Measurements from ENCODE around the gene TMEM132D.
"Not testable (repeated sequence)": the region's sequence is repeated elsewhere in the genome, so short reads cannot be mapped to it uniquely, and the experiment has no call there.

TMEM132D gene

GRCh38 chr12:129202109-129202814 is 701.6 kb downstream of the TMEM132D start:
- Histone ChIP-seq H3K27me3 (ENCODE audit: control insufficient read depth, insufficient read depth, low read length) (no peaks in the 10 kb centered on the region), H3K4me3 (ENCODE audit: low read depth, low read length) (no peak overlapping the region)

GRCh38 chr12:129201029-129201428 is 702.8 kb downstream of the TMEM132D start:
- Histone ChIP-seq H3K4me1 (ENCODE audit: control insufficient read depth, insufficient read depth, low read length) (peaks cover 2% of the 10 kb centered on the region), H3K27me3 (ENCODE audit: control insufficient read depth, insufficient read depth, low read length) (no peaks in the 10 kb centered on the region), H3K9me3 (ENCODE audit: control insufficient read depth, insufficient read depth, low read length) (no peaks in the 10 kb centered on the region), H3K9ac (ENCODE audit: low read depth, low read length) (no peak overlapping the region), H3K4me3 (ENCODE audit: low read depth, low read length) (no peak overlapping the region), H3K36me3 (ENCODE audit: control insufficient read depth, insufficient read depth, low read length) (no peaks in the 10 kb centered on the region)

More at GRCh38 chr12:129202109-129202814, 701.6 kb downstream of the TMEM132D start:
- H3K9me3 ChIP-seq (ENCODE audit: control insufficient read depth, insufficient read depth, low read length): no peaks in the 10 kb centered on the region
- H3K9ac ChIP-seq (ENCODE audit: low read depth, low read length): no peak overlapping the region
- H3K4me1 ChIP-seq (ENCODE audit: control insufficient read depth, insufficient read depth, low read length): peaks cover 2% of the 10 kb centered on the region
- H3K36me3 ChIP-seq (ENCODE audit: control insufficient read depth, insufficient read depth, low read length): no peaks in the 10 kb centered on the region

DNA sequence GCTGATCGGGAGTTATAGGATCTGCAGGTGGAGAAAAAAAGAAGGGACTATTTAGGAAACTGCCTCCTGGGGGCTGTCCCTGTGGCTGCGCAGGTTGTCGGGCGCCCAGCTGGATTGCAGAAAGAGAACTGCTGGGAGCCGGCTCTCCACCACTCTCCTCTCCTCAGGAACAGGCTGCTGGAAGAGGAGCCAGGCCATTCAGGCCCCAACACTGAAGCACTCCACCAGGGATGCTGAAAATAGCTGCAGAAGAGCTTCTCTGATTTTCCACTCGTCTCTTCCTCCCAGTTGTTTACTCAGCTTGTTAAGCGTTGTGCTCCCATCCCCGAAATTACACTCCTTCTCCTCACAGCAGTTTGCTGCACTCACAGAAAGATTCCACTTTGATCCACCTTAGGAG is 703.2 kb downstream of the TMEM132D start:
- no peak overlapping the region for H3K9ac ChIP-seq (ENCODE audit: low read depth, low read length)
- H3K9me3 ChIP-seq (ENCODE audit: control insufficient read depth, insufficient read depth, low read length): no peaks in the 10 kb centered on the region
- no peaks in the 10 kb centered on the region for H3K36me3 ChIP-seq (ENCODE audit: control insufficient read depth, insufficient read depth, low read length)
- no peak overlapping the region for H3K4me3 ChIP-seq (ENCODE audit: low read depth, low read length)
- no peaks in the 10 kb centered on the region for H3K27me3 ChIP-seq (ENCODE audit: control insufficient read depth, insufficient read depth, low read length)
- peaks cover 2% of the 10 kb centered on the region for H3K4me1 ChIP-seq (ENCODE audit: control insufficient read depth, insufficient read depth, low read length)

DNA sequence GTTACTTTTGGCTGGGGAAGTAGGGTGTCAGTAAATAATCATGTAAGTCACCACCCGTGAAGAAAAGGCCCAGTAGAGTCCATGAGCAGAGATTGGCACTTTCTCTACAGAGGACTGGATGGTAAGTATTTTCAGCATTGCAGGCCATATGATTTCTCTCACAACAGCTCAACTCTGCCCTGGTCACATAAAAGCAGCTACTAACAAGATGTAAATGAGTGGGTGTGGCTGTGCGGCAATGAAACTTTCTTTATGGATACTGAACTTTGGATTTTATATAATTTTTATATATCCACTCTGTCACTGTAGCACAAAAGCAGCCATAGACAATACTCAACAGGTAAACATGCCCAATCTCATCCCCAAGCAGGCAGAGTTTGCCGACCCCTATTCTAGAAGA is 706.9 kb downstream of the TMEM132D start:
- Histone ChIP-seq H3K4me3 (ENCODE audit: low read depth, low read length) (no peak overlapping the region), H3K36me3 (ENCODE audit: control insufficient read depth, insufficient read depth, low read length) (no peaks in the 10 kb centered on the region), H3K9ac (ENCODE audit: low read depth, low read length) (no peak overlapping the region), H3K4me1 (ENCODE audit: control insufficient read depth, insufficient read depth, low read length) (peaks cover 2% of the 10 kb centered on the region), H3K9me3 (ENCODE audit: control insufficient read depth, insufficient read depth, low read length) (no peaks in the 10 kb centered on the region), H3K27me3 (ENCODE audit: control insufficient read depth, insufficient read depth, low read length) (no peaks in the 10 kb centered on the region)

- Histone ChIP-seq H3K9me3 (ENCODE audit: control insufficient read depth, insufficient read depth, low read length) (no peaks in the 10 kb centered on the region), H3K27me3 (ENCODE audit: control insufficient read depth, insufficient read depth, low read length) (no peaks in the 10 kb centered on the region), H3K4me3 (ENCODE audit: low read depth, low read length) (no peak overlapping the region), H3K4me1 (ENCODE audit: control insufficient read depth, insufficient read depth, low read length) (peaks cover under 1% of the 10 kb centered on the region), H3K36me3 (ENCODE audit: control insufficient read depth, insufficient read depth, low read length) (no peaks in the 10 kb centered on the region), H3K9ac (ENCODE audit: low read depth, low read length) (no peak overlapping the region)
Measured at GRCh38 chr12:129195081-129195480, 708.7 kb downstream of the TMEM132D start.

DNA sequence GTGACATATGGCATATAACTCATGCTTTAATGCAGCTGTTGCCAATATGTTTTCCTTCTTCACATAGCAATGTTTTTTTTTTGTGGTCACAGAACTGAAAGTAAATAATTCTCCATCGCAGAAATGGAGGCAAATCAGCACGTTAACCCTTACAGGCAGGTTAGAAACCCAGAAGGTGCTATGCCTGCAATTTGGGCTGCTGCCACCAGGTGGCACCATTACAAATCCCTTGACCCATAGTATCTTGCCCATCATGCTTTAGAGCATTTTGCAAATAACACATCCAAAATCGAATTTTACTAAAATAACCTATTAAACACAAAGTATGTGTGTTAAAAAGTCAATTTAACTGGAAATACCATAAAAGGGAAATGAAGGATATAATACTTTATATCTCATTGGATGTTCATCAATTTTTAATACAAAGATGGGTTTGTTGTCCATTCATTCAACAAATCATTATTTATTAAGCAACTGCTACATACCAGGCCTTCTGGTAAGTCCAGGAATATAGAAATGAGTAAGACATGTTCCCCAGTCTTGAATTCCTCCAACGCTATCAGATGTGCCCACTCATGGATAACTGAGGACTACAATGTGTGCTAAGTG is 710.5 kb downstream of the TMEM132D start:
- Histone ChIP-seq H3K9ac (ENCODE audit: low read depth, low read length) (no peak overlapping the region), H3K27me3 (ENCODE audit: control insufficient read depth, insufficient read depth, low read length) (no peaks in the 10 kb centered on the region)

DNA sequence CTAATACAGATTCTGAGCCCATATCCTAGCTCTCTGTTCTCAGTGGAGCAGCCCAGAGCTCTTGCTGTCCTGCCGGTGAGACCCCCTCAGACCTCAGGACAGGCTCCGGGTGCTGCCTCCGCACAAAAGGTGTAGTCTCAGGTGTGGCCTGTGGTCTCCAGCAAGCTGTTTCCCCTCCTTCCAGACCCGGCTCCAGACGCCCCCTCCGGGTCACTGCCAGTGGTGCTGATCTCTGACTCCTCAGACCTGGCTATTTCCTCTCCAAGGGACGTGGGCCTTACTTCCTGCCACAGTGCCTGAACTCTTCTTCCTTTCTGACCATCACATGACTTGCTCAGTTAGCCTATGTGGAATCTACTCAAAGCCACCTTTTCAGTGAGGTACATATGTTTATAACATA is 713.0 kb downstream of the TMEM132D start:
- no peaks in the 10 kb centered on the region for H3K27me3 ChIP-seq (ENCODE audit: control insufficient read depth, insufficient read depth, low read length)
- no peaks in the 10 kb centered on the region for H3K36me3 ChIP-seq (ENCODE audit: control insufficient read depth, insufficient read depth, low read length)
- H3K9ac ChIP-seq (ENCODE audit: low read depth, low read length): no peak overlapping the region
- no peak overlapping the region for H3K4me3 ChIP-seq (ENCODE audit: low read depth, low read length)
- H3K4me1 ChIP-seq (ENCODE audit: control insufficient read depth, insufficient read depth, low read length): no peaks in the 10 kb centered on the region
- H3K9me3 ChIP-seq (ENCODE audit: control insufficient read depth, insufficient read depth, low read length): no peaks in the 10 kb centered on the region

More for the DNA sequence above, 710.5 kb downstream of the TMEM132D start:
- H3K9me3 ChIP-seq (ENCODE audit: control insufficient read depth, insufficient read depth, low read length): no peaks in the 10 kb centered on the region
- no peak overlapping the region for H3K4me3 ChIP-seq (ENCODE audit: low read depth, low read length)
- H3K4me1 ChIP-seq (ENCODE audit: control insufficient read depth, insufficient read depth, low read length): no peaks in the 10 kb centered on the region
- no peaks in the 10 kb centered on the region for H3K36me3 ChIP-seq (ENCODE audit: control insufficient read depth, insufficient read depth, low read length)

DNA sequence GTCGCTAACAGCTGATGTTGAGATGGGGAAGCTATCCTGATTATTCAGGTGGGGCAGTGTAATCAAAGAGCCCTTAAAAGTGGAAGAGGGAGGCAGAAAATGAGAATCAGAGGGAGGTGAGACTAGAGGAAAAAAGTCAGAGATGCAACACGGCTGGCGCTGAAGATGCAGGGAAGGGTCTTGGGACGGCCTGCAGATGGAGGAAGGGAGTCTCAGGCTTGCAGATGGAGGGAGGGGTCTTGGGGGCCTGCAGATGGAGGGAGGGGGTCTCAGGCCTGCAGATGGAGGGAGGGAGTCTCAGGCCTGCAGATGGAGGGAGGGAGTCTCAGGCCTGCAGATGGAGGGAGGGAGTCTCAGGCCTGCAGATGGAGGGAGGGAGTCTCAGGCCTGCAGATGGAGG is 713.9 kb downstream of the TMEM132D start:
- not testable (repeated sequence) for H3K4me1 ChIP-seq (ENCODE audit: control insufficient read depth, insufficient read depth, low read length); H3K9me3 ChIP-seq (ENCODE audit: control insufficient read depth, insufficient read depth, low read length); H3K9ac ChIP-seq (ENCODE audit: low read depth, low read length); H3K36me3 ChIP-seq (ENCODE audit: control insufficient read depth, insufficient read depth, low read length); H3K27me3 ChIP-seq (ENCODE audit: control insufficient read depth, insufficient read depth, low read length); H3K4me3 ChIP-seq (ENCODE audit: low read depth, low read length)

DNA sequence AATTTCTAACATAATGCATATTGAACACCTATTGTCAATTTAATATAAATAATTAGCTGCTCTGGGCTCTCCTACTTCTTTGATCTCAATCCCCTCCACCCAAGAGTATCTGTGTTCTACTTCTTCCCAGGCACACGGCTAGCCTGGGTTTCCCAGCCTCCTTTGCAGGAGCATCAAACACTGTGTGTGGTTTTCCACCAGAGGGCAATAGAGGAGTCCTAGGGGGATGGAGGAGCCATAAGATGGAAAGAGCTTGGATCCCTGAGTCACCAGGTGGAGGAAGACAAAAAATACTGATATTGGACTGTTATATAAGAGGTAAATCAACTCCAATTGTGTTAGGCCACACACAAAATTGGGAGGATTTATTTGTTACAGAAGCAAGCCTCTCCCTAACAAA is 716.9 kb downstream of the TMEM132D start:
- Histone ChIP-seq H3K9ac (ENCODE audit: low read depth, low read length) (no peak overlapping the region), H3K27me3 (ENCODE audit: control insufficient read depth, insufficient read depth, low read length) (no peaks in the 10 kb centered on the region)

DNA sequence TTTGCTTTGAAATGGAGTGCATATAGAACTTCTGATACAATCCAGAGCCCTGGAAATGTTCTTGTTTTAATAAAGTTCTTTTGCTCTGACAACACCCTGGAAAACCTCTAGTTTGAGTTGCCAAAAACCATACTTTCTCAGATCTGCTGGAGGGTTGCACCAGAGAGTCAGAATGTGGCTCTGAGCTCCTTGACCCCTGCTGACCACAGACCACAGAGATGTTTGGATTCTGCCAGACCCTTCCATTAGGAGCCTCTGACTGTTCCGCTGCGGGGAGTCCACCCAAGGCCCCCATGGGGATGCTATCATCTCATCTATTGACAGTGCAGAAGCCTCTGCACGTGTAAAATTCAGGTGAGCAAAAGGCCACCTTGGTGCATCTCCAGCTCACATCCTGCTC is 718.0 kb downstream of the TMEM132D start:
- Histone ChIP-seq H3K9me3 (ENCODE audit: control insufficient read depth, insufficient read depth, low read length) (no peaks in the 10 kb centered on the region), H3K36me3 (ENCODE audit: control insufficient read depth, insufficient read depth, low read length) (no peaks in the 10 kb centered on the region), H3K27me3 (ENCODE audit: control insufficient read depth, insufficient read depth, low read length) (no peaks in the 10 kb centered on the region)

More for the DNA sequence above, 716.9 kb downstream of the TMEM132D start:
- no peak overlapping the region for H3K4me3 ChIP-seq (ENCODE audit: low read depth, low read length)
- no peaks in the 10 kb centered on the region for H3K9me3 ChIP-seq (ENCODE audit: control insufficient read depth, insufficient read depth, low read length)
- H3K4me1 ChIP-seq (ENCODE audit: control insufficient read depth, insufficient read depth, low read length): no peaks in the 10 kb centered on the region
- H3K36me3 ChIP-seq (ENCODE audit: control insufficient read depth, insufficient read depth, low read length): no peaks in the 10 kb centered on the region

DNA sequence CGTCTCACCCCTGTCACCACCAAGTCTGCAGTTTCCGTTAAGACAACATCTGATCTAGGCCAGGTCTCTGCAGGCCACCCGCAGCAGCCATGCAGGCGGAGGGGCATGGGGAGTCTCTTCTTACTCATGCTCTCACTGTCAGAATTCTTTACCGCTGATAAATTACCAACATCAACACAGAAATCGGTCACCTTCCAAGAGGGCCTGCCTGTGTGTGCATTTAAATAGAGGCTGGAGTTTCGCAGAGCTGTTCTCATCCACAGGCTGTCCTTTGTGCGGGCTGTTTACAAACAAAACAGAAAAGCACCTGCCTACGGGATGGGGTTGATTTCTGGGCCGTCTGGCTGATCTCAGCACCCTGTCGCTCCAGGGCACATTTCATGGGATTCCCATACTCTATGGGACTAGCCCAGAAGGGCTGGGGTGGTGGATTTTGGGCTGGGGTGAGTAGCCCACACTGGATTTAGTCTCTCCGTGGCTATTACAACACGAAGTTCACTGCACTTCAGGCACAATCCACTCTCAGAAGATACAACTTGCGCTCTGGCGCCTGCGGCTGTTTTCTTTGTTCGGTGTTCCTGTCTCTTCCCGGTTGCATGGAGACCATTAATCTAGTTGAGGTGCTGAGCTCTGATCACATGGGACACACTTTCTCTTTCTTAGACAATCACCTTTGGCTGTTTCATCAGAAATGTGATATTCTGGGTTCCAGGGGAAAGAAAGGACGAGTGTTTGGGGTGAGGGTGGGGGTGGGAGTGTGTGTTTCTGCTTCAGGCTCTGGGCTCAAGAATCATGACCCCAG is 719.5 kb downstream of the TMEM132D start:
- H3K36me3 ChIP-seq (ENCODE audit: control insufficient read depth, insufficient read depth, low read length): no peaks in the 10 kb centered on the region
- H3K4me1 ChIP-seq (ENCODE audit: control insufficient read depth, insufficient read depth, low read length): no peaks in the 10 kb centered on the region
- H3K9ac ChIP-seq (ENCODE audit: low read depth, low read length): no peak overlapping the region
- H3K9me3 ChIP-seq (ENCODE audit: control insufficient read depth, insufficient read depth, low read length): no peaks in the 10 kb centered on the region
- no peaks in the 10 kb centered on the region for H3K27me3 ChIP-seq (ENCODE audit: control insufficient read depth, insufficient read depth, low read length)
- H3K4me3 ChIP-seq (ENCODE audit: low read depth, low read length): no peak overlapping the region

More for the DNA sequence above, 718.0 kb downstream of the TMEM132D start:
- Histone ChIP-seq H3K4me3 (ENCODE audit: low read depth, low read length) (no peak overlapping the region), H3K4me1 (ENCODE audit: control insufficient read depth, insufficient read depth, low read length) (no peaks in the 10 kb centered on the region), H3K9ac (ENCODE audit: low read depth, low read length) (no peak overlapping the region)

Measured in iPS-15b (cell line).